ENCODE data around the gene B9D2. TPM values are rescaled to one million over a fixed set of nuclear protein-coding genes. Genes with fewer than 3 reads are reported as not detected.

B9D2 gene
- total RNA-seq, 1 experiment from 2014 or later, result 4.4 TPM

DNA sequence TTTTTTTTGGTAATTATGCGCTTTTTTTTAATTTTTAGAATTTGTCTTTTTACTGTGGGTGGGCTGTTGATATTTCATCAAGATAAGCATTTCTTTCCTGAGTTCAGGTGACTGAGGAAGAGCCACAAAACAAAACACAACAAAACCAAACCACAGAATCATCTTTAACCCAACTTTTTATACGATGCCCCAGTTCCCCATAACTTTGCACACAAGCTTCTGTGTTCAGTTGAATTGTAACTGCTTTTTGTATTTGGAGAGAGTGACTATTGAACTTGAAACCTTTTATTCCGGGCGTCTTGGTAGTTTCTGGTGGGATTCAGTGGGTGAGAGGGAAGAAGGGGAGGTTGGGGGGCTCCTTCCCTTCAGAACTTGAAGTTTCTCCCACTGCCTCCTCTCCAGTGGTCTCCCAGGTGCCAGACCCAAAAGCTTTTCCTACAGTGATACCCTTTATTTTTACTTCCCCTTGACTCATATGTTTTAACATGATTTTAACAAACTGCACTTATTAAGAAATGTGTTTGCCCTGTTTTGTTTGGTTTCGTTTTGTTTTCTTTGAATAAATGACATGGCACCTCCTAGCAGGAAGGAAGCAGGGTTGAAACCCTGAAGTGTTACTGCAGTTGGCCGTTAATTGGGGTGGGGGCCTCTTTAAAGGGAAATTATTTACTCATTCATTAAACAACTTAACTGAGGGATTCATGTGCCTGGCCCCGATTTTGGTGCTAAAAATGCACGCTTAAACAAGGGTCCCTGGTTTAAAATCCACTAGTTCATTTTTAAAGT is 56.7 kb downstream of the B9D2 start:
- H3K27ac ChIP-seq (ENCODE audit: low read length), result no peak overlapping the region
- H3K27me3 ChIP-seq (ENCODE audit: low read length), result no peaks in the 10 kb centered on the region
- ChIA-PET POLR2A (ENCODE audit: unreplicated experiment) (no interaction called here), CTCF (no interaction called here)
- TF ChIP-seq EZH2 (IDR thresholded peaks at IDR 0.05; ENCODE audit: low read length, unreplicated experiment) (no peak), EZH2phosphoT487 (IDR thresholded peaks at IDR 0.05; ENCODE audit: borderline replicate concordance, low read length) (no peak)
- TF ChIP-seq, protein P1, sequence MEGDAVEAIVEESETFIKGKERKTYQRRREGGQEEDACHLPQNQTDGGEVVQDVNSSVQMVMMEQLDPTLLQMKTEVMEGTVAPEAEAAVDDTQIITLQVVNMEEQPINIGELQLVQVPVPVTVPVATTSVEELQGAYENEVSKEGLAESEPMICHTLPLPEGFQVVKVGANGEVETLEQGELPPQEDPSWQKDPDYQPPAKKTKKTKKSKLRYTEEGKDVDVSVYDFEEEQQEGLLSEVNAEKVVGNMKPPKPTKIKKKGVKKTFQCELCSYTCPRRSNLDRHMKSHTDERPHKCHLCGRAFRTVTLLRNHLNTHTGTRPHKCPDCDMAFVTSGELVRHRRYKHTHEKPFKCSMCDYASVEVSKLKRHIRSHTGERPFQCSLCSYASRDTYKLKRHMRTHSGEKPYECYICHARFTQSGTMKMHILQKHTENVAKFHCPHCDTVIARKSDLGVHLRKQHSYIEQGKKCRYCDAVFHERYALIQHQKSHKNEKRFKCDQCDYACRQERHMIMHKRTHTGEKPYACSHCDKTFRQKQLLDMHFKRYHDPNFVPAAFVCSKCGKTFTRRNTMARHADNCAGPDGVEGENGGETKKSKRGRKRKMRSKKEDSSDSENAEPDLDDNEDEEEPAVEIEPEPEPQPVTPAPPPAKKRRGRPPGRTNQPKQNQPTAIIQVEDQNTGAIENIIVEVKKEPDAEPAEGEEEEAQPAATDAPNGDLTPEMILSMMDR (conservative IDR thresholded peaks at IDR 0.05; ENCODE audit: low read depth, low read length), result no peak
- H3K9ac ChIP-seq (ENCODE audit: low read length), result no peak overlapping the region
- no peak overlapping the region for H3K4me2 ChIP-seq (ENCODE audit: low read length)
- peaks cover 10% of the 10 kb centered on the region; the same call in 1 of the 2 replicates for H3K4me1 ChIP-seq (ENCODE audit: insufficient read depth, low read length)
- H3K9me2 ChIP-seq (replicated peaks; ENCODE audit: low read length), result no peaks in the 10 kb centered on the region
- H4K20me1 ChIP-seq (ENCODE audit: low read length), result no peaks in the 10 kb centered on the region
- no peaks in the 10 kb centered on the region for H3F3A ChIP-seq (ENCODE audit: low read length, unreplicated experiment)
- no peak overlapping the region for H2AFZ ChIP-seq (ENCODE audit: low read length)
- H3K9me3 ChIP-seq (ENCODE audit: low read length), result no peaks in the 10 kb centered on the region
- BruUV-seq (replicated peaks), result TSS peak; percentile 15
- DNase-seq (no peak), ATAC-seq (no peak)
- H3K4me3 ChIP-seq (ENCODE audit: low read length), result no peak overlapping the region
- peaks cover 28% of the 10 kb centered on the region; the same call in 1 of the 2 replicates for H3K36me3 ChIP-seq (ENCODE audit: low read depth, low read length)
- intact Hi-C loops (cut with micrococcal nuclease), result no loop called here
- H3K79me2 ChIP-seq (ENCODE audit: low read length), result peaks cover 18% of the 10 kb centered on the region

DNA sequence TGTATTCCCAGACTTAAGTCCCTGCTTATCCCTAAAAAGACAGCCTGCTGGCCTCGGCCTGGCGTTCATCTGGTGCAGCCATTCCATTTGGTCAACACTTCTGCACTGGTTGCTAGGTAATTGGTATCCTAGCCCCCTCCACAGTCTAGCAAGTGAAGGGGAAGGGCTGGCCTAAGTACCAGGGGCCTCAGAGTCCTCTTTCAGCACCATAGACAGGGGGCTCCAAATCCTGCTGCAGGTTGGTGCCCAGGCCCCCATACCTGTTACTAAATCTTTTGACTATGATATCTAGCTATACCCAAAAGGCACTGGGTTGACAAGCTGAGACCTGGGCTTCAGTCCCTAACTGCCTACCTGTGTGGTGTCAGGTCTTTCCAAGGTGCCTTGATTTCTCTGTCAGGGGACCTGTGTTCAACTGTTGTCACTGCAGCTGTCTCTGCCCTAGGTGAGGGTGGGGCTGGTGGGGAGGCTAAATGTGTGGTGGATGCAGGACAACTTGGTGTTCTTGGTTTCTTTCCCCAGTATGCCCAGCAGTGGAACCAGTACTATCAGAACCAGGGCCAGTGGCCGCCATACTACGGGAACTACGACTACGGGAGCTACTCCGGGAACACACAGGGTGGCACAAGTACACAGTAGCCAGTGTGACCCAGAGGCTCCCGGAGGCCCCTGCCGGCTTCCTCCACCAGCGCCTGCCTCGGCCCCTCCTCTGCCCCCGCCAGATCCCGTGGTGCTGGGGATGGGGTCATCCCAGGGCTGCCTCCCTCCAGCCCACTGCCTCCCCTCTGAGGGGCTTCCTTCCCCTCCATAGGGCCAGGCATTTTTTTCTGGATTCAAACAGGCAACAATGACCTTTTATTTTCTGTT is 57.8 kb downstream of the B9D2 start:
- Histone ChIP-seq H3K4me3 (ENCODE audit: low read length) (no peak overlapping the region), H3K36me3 (ENCODE audit: low read depth, low read length) (peaks cover 35% of the 10 kb centered on the region), H3K9ac (ENCODE audit: low read length) (no peak overlapping the region), H3K27me3 (ENCODE audit: low read length) (no peaks in the 10 kb centered on the region), H4K20me1 (ENCODE audit: low read length) (no peaks in the 10 kb centered on the region), H3K27ac (ENCODE audit: low read length) (no peak overlapping the region), H3K79me2 (ENCODE audit: low read length) (peaks cover 7% of the 10 kb centered on the region), H3K4me1 (ENCODE audit: insufficient read depth, low read length) (peaks cover 8% of the 10 kb centered on the region; the same call in 1 of the 2 replicates), H3K9me3 (ENCODE audit: low read length) (no peaks in the 10 kb centered on the region), H3K9me2 (replicated peaks; ENCODE audit: low read length) (no peaks in the 10 kb centered on the region), H2AFZ (ENCODE audit: low read length) (no peak overlapping the region), H3K4me2 (ENCODE audit: low read length) (no peak overlapping the region), H3F3A (ENCODE audit: low read length, unreplicated experiment) (no peaks in the 10 kb centered on the region)
- no peak for DNase-seq
- POLR2A ChIA-PET (ENCODE audit: unreplicated experiment), result interaction anchor here (0.6 kb wide), 1 partner anchor 45 kb away, joined by 3 read pairs; no protein-coding TSS in a partner anchor
- intact Hi-C loops (cut with micrococcal nuclease), result no loop called here
- BruUV-seq (replicated peaks), result no TSS peak
- CTCF ChIA-PET, result no interaction called here
- ATAC-seq, result no peak
- TF ChIP-seq, protein P1 (conservative IDR thresholded peaks at IDR 0.05; ENCODE audit: low read depth, low read length), result no peak
- no peak for TF ChIP-seq EZH2phosphoT487 (IDR thresholded peaks at IDR 0.05; ENCODE audit: borderline replicate concordance, low read length)
- TF ChIP-seq EZH2 (IDR thresholded peaks at IDR 0.05; ENCODE audit: low read length, unreplicated experiment), result no peak

Measured in PC-3 (cell line).